A673 (cell line): ENCODE results near the gene NCR1.
"Not testable (repeated sequence)": the region's sequence is repeated elsewhere in the genome, so short reads cannot be mapped to it uniquely, and the experiment has no call there.

ENCODE experiments used
- CTCF ChIP-seq: fragments of 300-800, 200-600 bp; sonication (generic); conservative IDR thresholded peaks from 2 replicates; pipeline ENCODE4 v1.5.1; 2017; ENCODE audit warnings: low read depth, mild to moderate bottlenecking, antibody characterized with exemption, low read length, moderate library complexity, mixed read lengths
- EZH2 ChIP-seq: fragments of 200-600 bp; sonication (generic); IDR thresholded peaks from 2 replicates; pipeline ENCODE4 v1.6.1; 2017; ENCODE audit warnings: borderline replicate concordance, low read depth, mild to moderate bottlenecking, mixed read lengths, antibody characterized with exemption, low read length; ENCODE audit not compliant: poor library complexity, severe bottlenecking

DNA sequence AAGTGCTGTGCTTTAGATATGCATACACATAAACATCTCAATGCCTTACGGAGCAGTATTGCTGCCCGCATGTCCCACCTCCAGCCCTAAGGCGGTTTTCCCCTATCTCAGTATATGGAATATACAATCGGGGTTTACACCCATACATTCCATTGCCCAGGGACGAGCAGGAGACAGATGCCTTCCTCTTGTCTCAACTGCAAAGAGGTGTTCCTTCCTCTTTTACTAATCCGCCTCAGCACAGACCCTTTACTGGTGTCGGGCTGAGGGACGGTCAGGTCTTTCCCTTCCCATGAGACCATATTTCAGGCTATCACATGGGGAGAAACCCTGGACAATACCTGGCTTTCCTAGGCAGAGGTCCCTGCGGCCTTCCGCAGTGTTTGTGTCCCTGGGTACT is 44.6 kb downstream of the NCR1 start:
- not testable (repeated sequence) for TF ChIP-seq CTCF, EZH2
